Upper lobe of right lung (tissue), 1 donor: ENCODE data around the gene UBN2. TPM values are rescaled to one million over a fixed set of nuclear protein-coding genes. Genes with fewer than 3 reads are reported as not detected.

ENCODE experiments used
- ATAC-seq: fragments of 200-7000 bp; cut with Tn5 transposase; one replicate; pipeline ENCODE4 v1.9.1; 2020; ENCODE audit warnings: mild to moderate bottlenecking, moderate library complexity
- DNase-seq: peaks from one replicate; pipeline ENCODE4 v3.0.0-alpha.2; 2020
- H3K27ac ChIP-seq: fragments of 200-600 bp; one replicate; pipeline ENCODE4 v1.8.0; 2022
- H3K27me3 ChIP-seq: fragments of 200-600 bp; one replicate; pipeline ENCODE4 v1.8.0; 2022; ENCODE audit warnings: mild to moderate bottlenecking
- H3K36me3 ChIP-seq: fragments of 200-600 bp; one replicate; pipeline ENCODE4 v1.8.0; 2022
- H3K4me1 ChIP-seq: fragments of 200-600 bp; one replicate; pipeline ENCODE4 v1.8.0; 2022
- H3K4me3 ChIP-seq: fragments of 200-600 bp; one replicate; pipeline ENCODE4 v1.8.0; 2022; ENCODE audit warnings: mild to moderate bottlenecking
- H3K9me3 ChIP-seq: fragments of 200-600 bp; one replicate; pipeline ENCODE4 v1.8.0; 2022
- intact Hi-C: fragments of 100-400 bp; cut with DNase I; formaldehyde crosslinking; loops from one replicate; pipeline ENCODE4 v1.11.0; 2022
- total RNA-seq: library from RNA; stranded (reverse); fragmentation: NEBNext Ultra II Directional; extraction: Animal tissue kit (Norgen Biotek cat#: 25700); gene quantifications from one replicate; pipeline ENCODE4 v1.2.1, GENCODE V29; 2021
- TF ChIP-seq, protein P1 (sequence below): fragments of 200-600 bp; IDR thresholded peaks from one replicate; pipeline ENCODE4 v1.8.0; 2022; ENCODE audit warnings: antibody characterized with exemption
- donor health status: DM: no; HTN: yes; CAD: no; lungs with severe emphysema.

Gene UBN2
- total RNA-seq, 1 donor from 2014 or later = 23.5 TPM

DNA sequence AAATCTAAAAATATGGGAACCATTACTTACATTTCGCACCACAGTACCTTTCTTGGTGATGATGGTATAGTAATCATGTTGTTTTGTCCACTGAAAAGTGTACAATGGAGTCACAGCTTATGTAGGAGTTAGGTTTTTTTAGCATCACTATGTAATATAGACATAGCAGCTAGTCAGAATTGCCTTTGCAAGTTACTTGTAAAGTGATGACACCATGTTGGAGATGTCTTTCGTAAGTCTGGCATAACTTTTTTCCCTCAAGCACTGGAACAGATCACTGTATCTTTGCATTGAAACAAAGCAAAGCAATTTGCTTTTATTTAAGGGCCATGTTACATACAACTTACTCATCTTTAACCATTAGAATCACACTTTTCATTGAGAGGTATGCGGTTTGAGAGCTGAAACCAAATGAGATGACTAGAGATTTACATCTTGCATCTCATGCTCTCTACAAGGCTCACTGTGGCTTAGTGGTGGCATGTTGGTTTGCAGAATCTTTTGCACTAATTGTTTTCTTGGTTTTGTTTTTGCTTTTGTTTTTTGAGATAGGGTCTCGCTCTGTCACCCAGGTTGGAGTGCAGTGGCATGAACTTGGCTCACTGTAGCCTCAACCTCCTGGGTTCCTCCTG is 18.3 kb downstream of the UBN2 start:
- DNase-seq = no peak
- TF ChIP-seq, protein P1, sequence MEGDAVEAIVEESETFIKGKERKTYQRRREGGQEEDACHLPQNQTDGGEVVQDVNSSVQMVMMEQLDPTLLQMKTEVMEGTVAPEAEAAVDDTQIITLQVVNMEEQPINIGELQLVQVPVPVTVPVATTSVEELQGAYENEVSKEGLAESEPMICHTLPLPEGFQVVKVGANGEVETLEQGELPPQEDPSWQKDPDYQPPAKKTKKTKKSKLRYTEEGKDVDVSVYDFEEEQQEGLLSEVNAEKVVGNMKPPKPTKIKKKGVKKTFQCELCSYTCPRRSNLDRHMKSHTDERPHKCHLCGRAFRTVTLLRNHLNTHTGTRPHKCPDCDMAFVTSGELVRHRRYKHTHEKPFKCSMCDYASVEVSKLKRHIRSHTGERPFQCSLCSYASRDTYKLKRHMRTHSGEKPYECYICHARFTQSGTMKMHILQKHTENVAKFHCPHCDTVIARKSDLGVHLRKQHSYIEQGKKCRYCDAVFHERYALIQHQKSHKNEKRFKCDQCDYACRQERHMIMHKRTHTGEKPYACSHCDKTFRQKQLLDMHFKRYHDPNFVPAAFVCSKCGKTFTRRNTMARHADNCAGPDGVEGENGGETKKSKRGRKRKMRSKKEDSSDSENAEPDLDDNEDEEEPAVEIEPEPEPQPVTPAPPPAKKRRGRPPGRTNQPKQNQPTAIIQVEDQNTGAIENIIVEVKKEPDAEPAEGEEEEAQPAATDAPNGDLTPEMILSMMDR = no peak
- Histone ChIP-seq H3K4me1 (no peaks in the 10 kb centered on the region), H3K9me3 (no peaks in the 10 kb centered on the region), H3K4me3 (no peak overlapping the region), H3K27me3 (no peaks in the 10 kb centered on the region), H3K27ac (no peak overlapping the region), H3K36me3 (peaks cover 82% of the 10 kb centered on the region)
- no peak for ATAC-seq
- intact Hi-C loops = no loop called here

DNA sequence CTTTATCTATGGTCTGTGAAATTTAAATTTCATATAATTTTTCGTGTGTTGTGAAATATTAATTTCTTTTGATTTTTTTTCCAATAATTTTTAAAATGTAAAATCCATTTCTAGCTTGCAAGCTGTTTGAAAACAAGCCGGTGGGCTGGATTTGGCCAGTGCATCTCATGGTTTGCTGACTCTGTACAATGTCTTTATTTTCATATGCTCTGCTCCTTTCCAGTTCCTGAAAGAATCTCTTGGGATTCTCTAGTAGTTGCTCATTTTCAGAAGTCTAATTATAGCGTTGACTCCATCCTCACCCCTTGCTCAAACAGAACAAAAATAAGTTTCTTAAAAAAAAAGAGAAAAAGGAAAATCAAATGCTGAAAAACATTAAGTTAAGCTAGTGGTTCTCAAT is 21.4 kb downstream of the UBN2 start:
- TF ChIP-seq, protein P1 = no peak
- no peaks in the 10 kb centered on the region for H3K9me3 ChIP-seq
- no peak for ATAC-seq
- H3K4me1 ChIP-seq = no peaks in the 10 kb centered on the region
- intact Hi-C loops = no loop called here
- peaks cover 79% of the 10 kb centered on the region for H3K36me3 ChIP-seq
- no peak overlapping the region for H3K4me3 ChIP-seq
- no peak for DNase-seq
- H3K27ac ChIP-seq = no peak overlapping the region
- no peaks in the 10 kb centered on the region for H3K27me3 ChIP-seq

DNA sequence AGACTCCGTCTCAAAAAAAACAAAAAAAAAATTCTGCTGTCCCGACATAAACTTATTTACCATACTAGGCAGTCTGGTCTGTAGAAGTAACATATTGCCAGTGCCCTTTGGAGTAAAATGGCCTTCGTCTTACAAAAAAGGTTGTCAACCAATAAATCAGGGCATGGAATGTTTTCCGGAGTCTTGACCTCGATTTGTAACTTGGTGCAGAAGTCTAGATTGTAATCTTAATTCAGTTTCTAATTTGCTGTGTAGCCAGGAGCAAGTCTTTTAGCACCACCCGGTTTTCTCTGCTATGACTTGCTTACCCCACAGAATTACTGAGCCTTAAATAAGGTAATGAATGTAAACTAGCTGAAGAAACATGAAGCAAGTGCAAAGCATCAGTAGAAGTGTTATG is 23.2 kb downstream of the UBN2 start:
- H3K4me3 ChIP-seq = no peak overlapping the region
- H3K4me1 ChIP-seq = no peaks in the 10 kb centered on the region
- no peaks in the 10 kb centered on the region for H3K27me3 ChIP-seq
- intact Hi-C loops = no loop called here
- H3K9me3 ChIP-seq = no peaks in the 10 kb centered on the region
- ATAC-seq = no peak
- TF ChIP-seq, protein P1 = no peak
- no peak overlapping the region for H3K27ac ChIP-seq
- no peak for DNase-seq
- H3K36me3 ChIP-seq = peaks cover 89% of the 10 kb centered on the region

DNA sequence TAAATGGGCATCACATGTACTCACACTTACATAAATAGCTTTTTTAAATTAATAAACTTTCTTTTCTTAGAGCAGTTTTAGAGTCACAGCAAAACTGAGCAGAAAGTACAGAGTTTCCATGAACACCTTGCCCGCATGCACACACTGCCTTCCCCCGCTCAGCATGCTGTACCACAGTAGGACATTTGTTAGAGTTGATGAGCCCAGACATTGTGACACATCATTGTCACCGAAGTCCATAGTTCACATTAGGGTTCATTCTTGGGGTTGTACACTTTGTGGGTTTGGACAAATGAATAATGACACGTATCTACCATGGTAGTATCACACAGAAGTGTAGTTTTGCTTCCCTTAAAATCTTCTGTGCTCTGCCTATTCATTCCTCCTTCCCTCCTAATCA is 23.7 kb downstream of the UBN2 start:
- Histone ChIP-seq H3K4me3 (no peak overlapping the region), H3K4me1 (no peaks in the 10 kb centered on the region), H3K9me3 (no peaks in the 10 kb centered on the region), H3K27me3 (no peaks in the 10 kb centered on the region), H3K27ac (no peak overlapping the region), H3K36me3 (peaks cover 89% of the 10 kb centered on the region)
- DNase-seq (no peak), ATAC-seq (no peak)
- intact Hi-C loops = no loop called here
- TF ChIP-seq, protein P1 = no peak

DNA sequence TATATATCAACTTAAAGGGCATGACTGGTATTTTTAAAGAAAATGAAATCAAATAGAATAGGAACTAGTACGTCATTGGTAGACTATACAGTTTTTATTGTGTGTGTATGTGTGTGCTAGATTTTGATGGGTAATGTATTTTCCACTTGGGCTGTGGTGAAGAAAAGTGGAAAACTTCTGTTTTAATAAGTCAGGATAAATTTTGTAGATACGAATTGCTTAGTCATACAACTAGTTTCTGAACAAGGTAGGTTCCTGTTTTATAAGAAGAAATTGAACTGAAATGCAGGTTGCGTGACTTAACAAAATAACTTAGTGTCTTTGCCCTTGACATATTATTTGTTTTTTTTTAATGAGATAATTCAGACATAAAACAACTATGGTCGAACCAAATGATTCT is 24.3 kb downstream of the UBN2 start:
- Histone ChIP-seq H3K4me1 (no peaks in the 10 kb centered on the region), H3K27ac (no peak overlapping the region), H3K9me3 (no peaks in the 10 kb centered on the region), H3K27me3 (no peaks in the 10 kb centered on the region), H3K4me3 (no peak overlapping the region), H3K36me3 (peaks cover 89% of the 10 kb centered on the region)
- TF ChIP-seq, protein P1 = no peak
- DNase-seq (no peak), ATAC-seq (no peak)
- intact Hi-C loops = no loop called here

DNA sequence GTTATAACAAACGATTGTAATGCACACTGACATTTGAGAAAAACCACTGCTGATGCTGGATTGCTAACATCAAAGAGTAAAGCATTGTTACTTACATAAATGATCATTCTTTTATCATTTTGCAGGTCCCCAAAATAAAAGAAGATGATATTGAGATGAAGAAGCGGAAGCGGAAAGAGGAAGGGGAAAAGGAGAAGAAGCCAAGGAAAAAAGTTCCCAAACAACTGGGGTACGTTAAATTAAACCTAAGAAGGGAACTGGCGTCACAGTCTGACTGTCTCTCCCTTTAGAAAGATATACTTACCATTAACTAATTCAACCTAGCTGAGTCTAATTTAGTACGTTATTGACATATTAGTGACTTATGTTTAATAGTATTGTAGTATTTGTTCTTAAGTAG is 28.1 kb downstream of the UBN2 start:
- no peak for DNase-seq
- no peaks in the 10 kb centered on the region for H3K9me3 ChIP-seq
- no peak overlapping the region for H3K27ac ChIP-seq
- no peaks in the 10 kb centered on the region for H3K4me1 ChIP-seq
- no peaks in the 10 kb centered on the region for H3K27me3 ChIP-seq
- no peak for ATAC-seq
- TF ChIP-seq, protein P1 = no peak
- intact Hi-C loops = no loop called here
- H3K36me3 ChIP-seq = peaks cover 89% of the 10 kb centered on the region
- no peak overlapping the region for H3K4me3 ChIP-seq
